SJCRH30 (cell line): ENCODE data around the gene CEACAM6. TPM values are rescaled to one million over a fixed set of nuclear protein-coding genes. Genes with fewer than 3 reads are reported as not detected.

Source experiments
- DNase-seq, 2 experiments: peaks; one replicate each; pipeline ENCODE4 v3.0.0-alpha.2; 2015 to 2020
- H3K27ac ChIP-seq: fragments of 250-450 bp; sonication (Bioruptor Pico); 2 replicates; pipeline ENCODE4 v1.5.1; 2020; ENCODE audit warnings: mild to moderate bottlenecking, moderate library complexity
- H3K27me3 ChIP-seq: fragments of 250-450 bp; sonication (Bioruptor Pico); 2 replicates; pipeline ENCODE4 v1.5.1; 2020; ENCODE audit warnings: mild to moderate bottlenecking, moderate library complexity
- H3K36me3 ChIP-seq: fragments of 250-450 bp; sonication (Bioruptor Pico); 2 replicates; pipeline ENCODE4 v1.5.1; 2020; ENCODE audit warnings: mild to moderate bottlenecking, moderate library complexity
- H3K4me1 ChIP-seq: fragments of 250-450 bp; sonication (Bioruptor Pico); 2 replicates; pipeline ENCODE4 v1.5.1; 2020; ENCODE audit warnings: mild to moderate bottlenecking, moderate library complexity
- H3K4me3 ChIP-seq: fragments of 250-450 bp; sonication (Bioruptor Pico); 2 replicates; pipeline ENCODE4 v1.5.1; 2020; ENCODE audit warnings: mild to moderate bottlenecking, moderate library complexity
- H3K9me3 ChIP-seq: fragments of 250-450 bp; sonication (Bioruptor Pico); replicated peaks from 2 replicates; pipeline ENCODE4 v1.5.1; 2020; ENCODE audit warnings: mild to moderate bottlenecking, moderate library complexity
- total RNA-seq: library from RNA; depleted of rRNA; stranded (reverse); fragments of >200 nt; shearing (Covaris generic); gene quantifications from 2 replicates; pipeline ENCODE4 v1.2.3, GENCODE V29; 2014

CEACAM6 gene
- total RNA-seq, 1 experiment from 2014 or later = not detected

GRCh38 chr19:41796901-41797300 is 41.6 kb downstream of the CEACAM6 start:
- H3K36me3 ChIP-seq = no peaks in the 10 kb centered on the region
- H3K4me1 ChIP-seq = no peaks in the 10 kb centered on the region
- no peak overlapping the region for H3K4me3 ChIP-seq
- no peak overlapping the region for H3K27ac ChIP-seq
- H3K27me3 ChIP-seq = peaks cover 9% of the 10 kb centered on the region
- no peak for DNase-seq
- no peaks in the 10 kb centered on the region; the same call in 1 of the 2 replicates for H3K9me3 ChIP-seq

- H3K4me3 ChIP-seq = no peak overlapping the region
- DNase-seq = no peak
- 0 out of 2 replicates have a peak, but pooled peaks cover 3% of the 10 kb centered on the region for H3K27me3 ChIP-seq
- H3K4me1 ChIP-seq = no peaks in the 10 kb centered on the region
- H3K27ac ChIP-seq = no peak overlapping the region
- H3K9me3 ChIP-seq = no peaks in the 10 kb centered on the region; the same call in 1 of the 2 replicates
- no peaks in the 10 kb centered on the region for H3K36me3 ChIP-seq
Measured at GRCh38 chr19:41799444-41800000, 44.2 kb downstream of the CEACAM6 start.

GRCh38 chr19:41801031-41801430 is 45.7 kb downstream of the CEACAM6 start:
- H3K4me1 ChIP-seq = no peaks in the 10 kb centered on the region
- DNase-seq = no peak
- no peak overlapping the region for H3K27ac ChIP-seq
- no peaks in the 10 kb centered on the region for H3K36me3 ChIP-seq
- no peak overlapping the region for H3K4me3 ChIP-seq
- peaks cover 3% of the 10 kb centered on the region; the same call in 1 of the 2 replicates for H3K27me3 ChIP-seq
- no peaks in the 10 kb centered on the region; the same call in 1 of the 2 replicates for H3K9me3 ChIP-seq

GRCh38 chr19:41801792-41802211 is 46.5 kb downstream of the CEACAM6 start:
- Histone ChIP-seq H3K27ac (no peak overlapping the region), H3K27me3 (peaks cover 5% of the 10 kb centered on the region; the same call in 1 of the 2 replicates), H3K4me3 (no peak overlapping the region), H3K9me3 (no peaks in the 10 kb centered on the region; the same call in 1 of the 2 replicates), H3K36me3 (no peaks in the 10 kb centered on the region), H3K4me1 (no peaks in the 10 kb centered on the region)
- DNase-seq = no peak

GRCh38 chr19:41802770-41803169 is 47.4 kb downstream of the CEACAM6 start:
- peaks cover 11% of the 10 kb centered on the region for H3K27me3 ChIP-seq
- H3K9me3 ChIP-seq = no peaks in the 10 kb centered on the region; the same call in 1 of the 2 replicates
- no peak for DNase-seq
- no peak overlapping the region for H3K27ac ChIP-seq
- no peak overlapping the region for H3K4me3 ChIP-seq
- H3K36me3 ChIP-seq = no peaks in the 10 kb centered on the region
- no peaks in the 10 kb centered on the region for H3K4me1 ChIP-seq

- Histone ChIP-seq H3K9me3 (no peaks in the 10 kb centered on the region; the same call in 1 of the 2 replicates), H3K27ac (no peak overlapping the region), H3K4me1 (no peaks in the 10 kb centered on the region), H3K4me3 (no peak overlapping the region), H3K27me3 (peaks cover 8% of the 10 kb centered on the region), H3K36me3 (no peaks in the 10 kb centered on the region)
- DNase-seq = no peak
Measured at GRCh38 chr19:41804336-41804735, 49.0 kb downstream of the CEACAM6 start.

GRCh38 chr19:41807176-41807575 is 51.8 kb downstream of the CEACAM6 start:
- Histone ChIP-seq H3K9me3 (no peaks in the 10 kb centered on the region), H3K36me3 (no peaks in the 10 kb centered on the region), H3K27ac (no peak overlapping the region), H3K27me3 (peaks cover 12% of the 10 kb centered on the region), H3K4me3 (no peak overlapping the region), H3K4me1 (no peaks in the 10 kb centered on the region)
- no peak for DNase-seq

GRCh38 chr19:41808663-41809566 is 53.6 kb downstream of the CEACAM6 start:
- no peaks in the 10 kb centered on the region for H3K4me1 ChIP-seq
- peaks cover 12% of the 10 kb centered on the region for H3K27me3 ChIP-seq
- H3K27ac ChIP-seq = no peak overlapping the region
- DNase-seq = no peak
- no peaks in the 10 kb centered on the region for H3K9me3 ChIP-seq
- no peak overlapping the region for H3K4me3 ChIP-seq
- no peaks in the 10 kb centered on the region for H3K36me3 ChIP-seq

GRCh38 chr19:41810301-41810700 is 55.0 kb downstream of the CEACAM6 start:
- Histone ChIP-seq H3K9me3 (no peaks in the 10 kb centered on the region), H3K36me3 (no peaks in the 10 kb centered on the region), H3K4me3 (no peak overlapping the region), H3K4me1 (no peaks in the 10 kb centered on the region), H3K27ac (no peak overlapping the region), H3K27me3 (peaks cover 20% of the 10 kb centered on the region)
- no peak for DNase-seq

GRCh38 chr19:41811036-41811435 is 55.7 kb downstream of the CEACAM6 start:
- Histone ChIP-seq H3K27me3 (peaks cover 23% of the 10 kb centered on the region), H3K4me3 (no peak overlapping the region), H3K4me1 (no peaks in the 10 kb centered on the region), H3K9me3 (no peaks in the 10 kb centered on the region), H3K36me3 (no peaks in the 10 kb centered on the region), H3K27ac (no peak overlapping the region)
- DNase-seq = no peak

- no peak overlapping the region for H3K27ac ChIP-seq
- H3K4me1 ChIP-seq = no peaks in the 10 kb centered on the region
- no peaks in the 10 kb centered on the region for H3K36me3 ChIP-seq
- H3K9me3 ChIP-seq = no peaks in the 10 kb centered on the region
- DNase-seq = no peak
- no peak overlapping the region for H3K4me3 ChIP-seq
- H3K27me3 ChIP-seq = peaks cover 28% of the 10 kb centered on the region
Measured at GRCh38 chr19:41811981-41812380, 56.7 kb downstream of the CEACAM6 start.

GRCh38 chr19:41813911-41814310 is 58.6 kb downstream of the CEACAM6 start:
- Histone ChIP-seq H3K36me3 (no peaks in the 10 kb centered on the region), H3K4me3 (no peak overlapping the region), H3K27ac (no peak overlapping the region), H3K9me3 (no peaks in the 10 kb centered on the region), H3K27me3 (peaks cover 31% of the 10 kb centered on the region), H3K4me1 (no peaks in the 10 kb centered on the region)
- DNase-seq = no peak

- Histone ChIP-seq H3K36me3 (no peaks in the 10 kb centered on the region), H3K4me3 (no peak overlapping the region), H3K27ac (no peak overlapping the region), H3K9me3 (no peaks in the 10 kb centered on the region), H3K27me3 (peaks cover 37% of the 10 kb centered on the region), H3K4me1 (no peaks in the 10 kb centered on the region)
- DNase-seq = no peak
Measured at GRCh38 chr19:41815301-41815700, 60.0 kb downstream of the CEACAM6 start.

- Histone ChIP-seq H3K27ac (no peak overlapping the region), H3K4me3 (no peak overlapping the region), H3K36me3 (no peaks in the 10 kb centered on the region), H3K27me3 (peaks cover 34% of the 10 kb centered on the region), H3K9me3 (no peaks in the 10 kb centered on the region), H3K4me1 (no peaks in the 10 kb centered on the region)
- no peak for DNase-seq
Measured at GRCh38 chr19:41816761-41817160, 61.4 kb downstream of the CEACAM6 start.

GRCh38 chr19:41821003-41821735 is 65.8 kb downstream of the CEACAM6 start:
- no peaks in the 10 kb centered on the region for H3K36me3 ChIP-seq

More at GRCh38 chr19:41821003-41821735, 65.8 kb downstream of the CEACAM6 start:
- Histone ChIP-seq H3K9me3 (no peaks in the 10 kb centered on the region), H3K4me3 (no peak overlapping the region), H3K27me3 (peaks cover 26% of the 10 kb centered on the region), H3K4me1 (no peaks in the 10 kb centered on the region), H3K27ac (no peak overlapping the region)
- peak; percentile 34 to 72 for DNase-seq
